OCI-LY1 (cell line): ENCODE results near the gene LTBP1.

Source experiments
- H2AFZ ChIP-seq: fragments of 200-600 bp; sonication (generic), shearing (Covaris generic); 2 replicates; pipeline ENCODE4 v1.6.0; 2014; ENCODE audit warnings: antibody characterized with exemption, mild to moderate bottlenecking, low read length
- H3F3A ChIP-seq: fragments of 200-600 bp; sonication (generic), shearing (Covaris generic); 2 replicates; pipeline ENCODE4 v1.6.0; 2014; ENCODE audit warnings: mild to moderate bottlenecking, antibody characterized with exemption, low read length, moderate library complexity; ENCODE audit not compliant: insufficient read depth
- H3K27ac ChIP-seq: fragments of 200-600 bp; sonication (generic); 2 replicates; pipeline ENCODE4 v1.5.1; 2014; ENCODE audit warnings: low read length, mixed run types, mild to moderate bottlenecking, low read depth; ENCODE audit not compliant: poor library complexity, severe bottlenecking
- H3K27me3 ChIP-seq: fragments of 200-600 bp; sonication (generic); 2 replicates; pipeline ENCODE4 v1.6.0; 2014; ENCODE audit warnings: antibody characterized with exemption, mild to moderate bottlenecking, low read length, moderate library complexity; ENCODE audit not compliant: insufficient read depth
- H3K36me3 ChIP-seq: fragments of 200-600 bp; sonication (generic); 2 replicates; pipeline ENCODE4 v1.6.1; 2014; ENCODE audit warnings: mild to moderate bottlenecking, antibody characterized with exemption, low read length, moderate library complexity, mixed read lengths; ENCODE audit not compliant: insufficient read depth
- H3K4me1 ChIP-seq: fragments of 200-600 bp; sonication (generic); 2 replicates; pipeline ENCODE4 v1.5.1; 2014; ENCODE audit warnings: mild to moderate bottlenecking, low read length, moderate library complexity; ENCODE audit not compliant: insufficient read depth, severe bottlenecking
- H3K4me2 ChIP-seq: fragments of 200-600 bp; sonication (generic), shearing (Covaris generic); 2 replicates; pipeline ENCODE4 v1.6.1; 2014; ENCODE audit warnings: low read length
- H3K4me3 ChIP-seq: fragments of 200-600 bp; sonication (generic); 2 replicates; pipeline ENCODE4 v1.5.1; 2014; ENCODE audit warnings: low read length, low read depth, mild to moderate bottlenecking, mixed read lengths; ENCODE audit not compliant: poor library complexity, severe bottlenecking
- H3K79me2 ChIP-seq: fragments of 200-600 bp; shearing (Covaris generic); 2 replicates; pipeline ENCODE4 v1.6.1; 2016; ENCODE audit warnings: mixed run types, low read length, mixed read lengths; ENCODE audit not compliant: insufficient read depth
- H3K9ac ChIP-seq: fragments of 200-600 bp; sonication (generic), shearing (Covaris generic); 2 replicates; pipeline ENCODE4 v1.6.1; 2014; ENCODE audit warnings: mild to moderate bottlenecking, low read length, mixed read lengths
- H3K9me2 ChIP-seq: fragments of 200-600 bp; sonication (generic), shearing (Covaris generic); 2 replicates; pipeline ENCODE4 v1.6.1; 2014; ENCODE audit warnings: low read depth, mild to moderate bottlenecking, low read length, mixed read lengths
- H3K9me3 ChIP-seq: fragments of 200-600 bp; shearing (Covaris generic); 2 replicates; pipeline ENCODE4 v1.6.1; 2014; ENCODE audit warnings: low read length, mixed read lengths
- H4K20me1 ChIP-seq: fragments of 200-600 bp; sonication (generic), shearing (Covaris generic); 2 replicates; pipeline ENCODE4 v1.6.0; 2016; ENCODE audit warnings: mild to moderate bottlenecking, low read length; ENCODE audit not compliant: insufficient read depth
- EZH2 ChIP-seq: fragments of 200-600 bp; sonication (generic), shearing (Covaris generic); IDR thresholded peaks from 2 replicates; pipeline ENCODE4 v1.8.0; 2017; ENCODE audit warnings: borderline replicate concordance, mixed run types, mild to moderate bottlenecking, antibody characterized with exemption, low read length, moderate library complexity, mixed read lengths
- TF ChIP-seq, protein P1 (sequence below): fragments of 200-600 bp; sonication (generic), shearing (Covaris generic); IDR thresholded peaks from 2 replicates; pipeline ENCODE4 v1.5.1; 2017; ENCODE audit warnings: mild to moderate bottlenecking, antibody characterized with exemption, low read length, moderate library complexity, mixed read lengths

Gene LTBP1

GRCh38 chr2:32940316-32940997, 6.3 kb upstream of the LTBP1 start:
- Histone ChIP-seq H3K9me3 (no peaks in the 10 kb centered on the region), H3K9ac (peak overlapping the region; percentile 14; the same call in 1 of the 2 replicates), H3F3A (0 out of 2 replicates have a peak, but pooled peaks cover 9% of the 10 kb centered on the region), H4K20me1 (no peaks in the 10 kb centered on the region), H3K4me2 (peak overlapping the region; percentile 37; the same call in 1 of the 2 replicates), H3K4me3 (no peak overlapping the region), H3K27ac (peak overlapping the region; percentile 77), H2AFZ (no peak overlapping the region), H3K36me3 (no peaks in the 10 kb centered on the region; the same call in 1 of the 2 replicates), H3K27me3 (no peaks in the 10 kb centered on the region), H3K4me1 (peaks cover 53% of the 10 kb centered on the region), H3K9me2 (no peaks in the 10 kb centered on the region), H3K79me2 (no peaks in the 10 kb centered on the region)
- TF ChIP-seq EZH2: no peak
- TF ChIP-seq, protein P1, sequence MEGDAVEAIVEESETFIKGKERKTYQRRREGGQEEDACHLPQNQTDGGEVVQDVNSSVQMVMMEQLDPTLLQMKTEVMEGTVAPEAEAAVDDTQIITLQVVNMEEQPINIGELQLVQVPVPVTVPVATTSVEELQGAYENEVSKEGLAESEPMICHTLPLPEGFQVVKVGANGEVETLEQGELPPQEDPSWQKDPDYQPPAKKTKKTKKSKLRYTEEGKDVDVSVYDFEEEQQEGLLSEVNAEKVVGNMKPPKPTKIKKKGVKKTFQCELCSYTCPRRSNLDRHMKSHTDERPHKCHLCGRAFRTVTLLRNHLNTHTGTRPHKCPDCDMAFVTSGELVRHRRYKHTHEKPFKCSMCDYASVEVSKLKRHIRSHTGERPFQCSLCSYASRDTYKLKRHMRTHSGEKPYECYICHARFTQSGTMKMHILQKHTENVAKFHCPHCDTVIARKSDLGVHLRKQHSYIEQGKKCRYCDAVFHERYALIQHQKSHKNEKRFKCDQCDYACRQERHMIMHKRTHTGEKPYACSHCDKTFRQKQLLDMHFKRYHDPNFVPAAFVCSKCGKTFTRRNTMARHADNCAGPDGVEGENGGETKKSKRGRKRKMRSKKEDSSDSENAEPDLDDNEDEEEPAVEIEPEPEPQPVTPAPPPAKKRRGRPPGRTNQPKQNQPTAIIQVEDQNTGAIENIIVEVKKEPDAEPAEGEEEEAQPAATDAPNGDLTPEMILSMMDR: no peak

GRCh38 chr2:32941944-32942690, 4.6 kb upstream of the LTBP1 start:
- no peaks in the 10 kb centered on the region; the same call in 1 of the 2 replicates for H3K79me2 ChIP-seq
- H3K9me3 ChIP-seq: no peaks in the 10 kb centered on the region
- no peak overlapping the region for H2AFZ ChIP-seq
- no peak overlapping the region for H3K4me3 ChIP-seq
- peak overlapping the region; percentile 77 for H3K27ac ChIP-seq
- H3F3A ChIP-seq: 0 out of 2 replicates have a peak, but pooled peaks cover 9% of the 10 kb centered on the region
- no peaks in the 10 kb centered on the region for H3K9me2 ChIP-seq
- H4K20me1 ChIP-seq: no peaks in the 10 kb centered on the region
- no peaks in the 10 kb centered on the region for H3K27me3 ChIP-seq
- peaks cover 60% of the 10 kb centered on the region for H3K4me1 ChIP-seq
- peak overlapping the region; percentile 3; the same call in 1 of the 2 replicates for H3K4me2 ChIP-seq
- TF ChIP-seq EZH2: no peak
- TF ChIP-seq, protein P1: no peak
- H3K36me3 ChIP-seq: no peaks in the 10 kb centered on the region; the same call in 1 of the 2 replicates
- peak overlapping the region; percentile 14 for H3K9ac ChIP-seq

DNA sequence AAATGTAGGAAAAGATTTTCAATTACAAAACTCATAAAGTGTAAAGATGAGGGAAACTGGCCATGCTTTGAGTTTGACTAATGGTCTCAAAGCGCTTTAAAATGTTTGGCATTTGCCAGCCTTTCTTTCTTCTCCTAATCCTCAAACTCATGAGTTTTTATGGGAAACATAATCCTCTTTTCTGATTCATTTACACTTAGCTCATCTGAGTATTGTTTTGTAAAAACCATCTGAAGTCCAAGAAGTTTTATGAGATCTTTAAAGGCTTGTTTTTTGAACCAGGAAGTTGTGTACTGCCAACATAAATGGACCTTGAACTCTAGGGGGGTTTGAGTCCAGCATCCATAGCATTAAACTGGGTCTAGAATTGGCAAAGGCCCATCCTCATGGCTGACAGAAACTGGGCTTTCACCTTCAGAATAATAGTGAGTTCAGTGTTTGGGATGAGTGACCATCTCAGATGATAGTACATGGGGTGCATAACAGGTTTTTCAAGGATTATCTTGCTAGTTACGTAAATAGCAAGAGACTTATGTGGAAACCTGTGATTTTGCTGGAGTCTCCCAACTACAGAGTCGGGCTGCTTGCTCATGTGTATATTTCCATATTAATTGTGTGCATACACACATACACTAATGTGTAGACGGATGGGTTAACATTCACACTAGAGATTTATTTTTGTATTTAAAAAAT, 3.8 kb upstream of the LTBP1 start:
- no peaks in the 10 kb centered on the region; the same call in 1 of the 2 replicates for H3K36me3 ChIP-seq
- peaks cover 58% of the 10 kb centered on the region for H3K4me1 ChIP-seq
- H3K4me3 ChIP-seq: no peak overlapping the region
- H2AFZ ChIP-seq: no peak overlapping the region
- no peak for TF ChIP-seq EZH2
- TF ChIP-seq, protein P1: no peak
- H3K9me2 ChIP-seq: no peaks in the 10 kb centered on the region
- no peaks in the 10 kb centered on the region for H3K9me3 ChIP-seq
- no peak overlapping the region; the same call in 1 of the 2 replicates for H3K4me2 ChIP-seq
- H3K27ac ChIP-seq: peak overlapping the region; percentile 77
- H3K79me2 ChIP-seq: peaks cover 3% of the 10 kb centered on the region
- H3K27me3 ChIP-seq: no peaks in the 10 kb centered on the region
- 0 out of 2 replicates have a peak, but pooled peaks cover 9% of the 10 kb centered on the region for H3F3A ChIP-seq
- H3K9ac ChIP-seq: no peak overlapping the region
- no peaks in the 10 kb centered on the region for H4K20me1 ChIP-seq
